BE2C (cell line): ENCODE results near the gene MTHFSD.

Experiments used
- DNase-seq: peaks from one replicate; pipeline ENCODE4 v3.0.0-alpha.2; 2020
- H3K27me3 ChIP-seq: fragments of 250-450 bp; sonication (Bioruptor Pico); 2 replicates; pipeline ENCODE4 v1.5.1; 2020; ENCODE audit warnings: mild to moderate bottlenecking
- H3K36me3 ChIP-seq: fragments of 250-450 bp; sonication (Bioruptor Pico); 2 replicates; pipeline ENCODE4 v1.5.1; 2020; ENCODE audit warnings: mild to moderate bottlenecking
- H3K4me1 ChIP-seq: fragments of 250-450 bp; sonication (Bioruptor Pico); 2 replicates; pipeline ENCODE4 v1.5.1; 2020
- H3K4me3 ChIP-seq: 2 replicates; pipeline ENCODE4 v1.5.1; 2011; ENCODE audit warnings: low read depth, low read length
- H3K9me3 ChIP-seq: fragments of 250-450 bp; sonication (Bioruptor Pico); 2 replicates; pipeline ENCODE4 v1.5.1; 2020
- CTCF ChIP-seq: IDR thresholded peaks from 2 replicates; pipeline ENCODE4 v1.5.1; 2012; ENCODE audit warnings: mild to moderate bottlenecking, low read depth, low read length

The MTHFSD gene

GRCh38 chr16:86513471-86514277, 41.4 kb downstream of the MTHFSD start:
- Histone ChIP-seq H3K27me3 (peaks cover 99% of the 10 kb centered on the region), H3K36me3 (no peaks in the 10 kb centered on the region), H3K4me3 (no peak overlapping the region), H3K4me1 (no peaks in the 10 kb centered on the region), H3K9me3 (no peaks in the 10 kb centered on the region)
- TF ChIP-seq CTCF, result no peak
- no peak for DNase-seq

- no peak for TF ChIP-seq CTCF
- Histone ChIP-seq H3K4me1 (no peaks in the 10 kb centered on the region), H3K9me3 (no peaks in the 10 kb centered on the region), H3K4me3 (no peak overlapping the region), H3K36me3 (no peaks in the 10 kb centered on the region), H3K27me3 (peaks cover 99% of the 10 kb centered on the region)
- no peak for DNase-seq
Observed at GRCh38 chr16:86512860-86513470, 42.1 kb downstream of the MTHFSD start.

GRCh38 chr16:86512301-86512859, 42.7 kb downstream of the MTHFSD start:
- no peak for TF ChIP-seq CTCF
- DNase-seq, result no peak
- H3K27me3 ChIP-seq, result peaks cover 99% of the 10 kb centered on the region
- no peak overlapping the region for H3K4me3 ChIP-seq
- H3K4me1 ChIP-seq, result no peaks in the 10 kb centered on the region
- H3K9me3 ChIP-seq, result no peaks in the 10 kb centered on the region
- H3K36me3 ChIP-seq, result no peaks in the 10 kb centered on the region

GRCh38 chr16:86511317-86512161, 43.5 kb downstream of the MTHFSD start:
- no peaks in the 10 kb centered on the region for H3K4me1 ChIP-seq
- no peak for DNase-seq
- no peak overlapping the region for H3K4me3 ChIP-seq
- TF ChIP-seq CTCF, result no peak
- no peaks in the 10 kb centered on the region for H3K36me3 ChIP-seq
- H3K27me3 ChIP-seq, result peaks cover 99% of the 10 kb centered on the region
- H3K9me3 ChIP-seq, result no peaks in the 10 kb centered on the region

- H3K4me3 ChIP-seq, result peak within 1 kb of the TSS; percentile 41
- DNase-seq, result no peak
- H3K4me1 ChIP-seq, result no peaks in the 10 kb centered on the region
- peaks cover 99% of the 10 kb centered on the region for H3K27me3 ChIP-seq
- H3K36me3 ChIP-seq, result no peaks in the 10 kb centered on the region
- TF ChIP-seq CTCF, result no peak
- H3K9me3 ChIP-seq, result no peaks in the 10 kb centered on the region
Observed at GRCh38 chr16:86510465-86511261, 44.4 kb downstream of the MTHFSD start, which contains the start of gene FOXF1. Gene FOXF1 (plus strand): TSS chr16:86510527. CDS start chr16:86510570, 43 bp downstream.
